ENCODE results near the gene POLN.

- no peak for TF ChIP-seq ZNF263 (CRISPR knock-in tag; IDR thresholded peaks at IDR 0.05; ENCODE audit: low read depth)
- no peak for TF ChIP-seq CTCF (IDR thresholded peaks at IDR 0.05)
- no peak for TF ChIP-seq NR1H2 (CRISPR knock-in tag; IDR thresholded peaks at IDR 0.05)
- TF ChIP-seq NFYB (CRISPR knock-in tag; conservative IDR thresholded peaks at IDR 0.05; ENCODE audit: low read depth): no peak
- TF ChIP-seq, protein P1, sequence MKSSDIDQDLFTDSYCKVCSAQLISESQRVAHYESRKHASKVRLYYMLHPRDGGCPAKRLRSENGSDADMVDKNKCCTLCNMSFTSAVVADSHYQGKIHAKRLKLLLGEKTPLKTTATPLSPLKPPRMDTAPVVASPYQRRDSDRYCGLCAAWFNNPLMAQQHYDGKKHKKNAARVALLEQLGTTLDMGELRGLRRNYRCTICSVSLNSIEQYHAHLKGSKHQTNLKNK (CRISPR knock-in tag; IDR thresholded peaks at IDR 0.05): no peak
- no peak for TF ChIP-seq SOX15 (CRISPR knock-in tag; IDR thresholded peaks at IDR 0.05)
- TF ChIP-seq, protein P2, sequence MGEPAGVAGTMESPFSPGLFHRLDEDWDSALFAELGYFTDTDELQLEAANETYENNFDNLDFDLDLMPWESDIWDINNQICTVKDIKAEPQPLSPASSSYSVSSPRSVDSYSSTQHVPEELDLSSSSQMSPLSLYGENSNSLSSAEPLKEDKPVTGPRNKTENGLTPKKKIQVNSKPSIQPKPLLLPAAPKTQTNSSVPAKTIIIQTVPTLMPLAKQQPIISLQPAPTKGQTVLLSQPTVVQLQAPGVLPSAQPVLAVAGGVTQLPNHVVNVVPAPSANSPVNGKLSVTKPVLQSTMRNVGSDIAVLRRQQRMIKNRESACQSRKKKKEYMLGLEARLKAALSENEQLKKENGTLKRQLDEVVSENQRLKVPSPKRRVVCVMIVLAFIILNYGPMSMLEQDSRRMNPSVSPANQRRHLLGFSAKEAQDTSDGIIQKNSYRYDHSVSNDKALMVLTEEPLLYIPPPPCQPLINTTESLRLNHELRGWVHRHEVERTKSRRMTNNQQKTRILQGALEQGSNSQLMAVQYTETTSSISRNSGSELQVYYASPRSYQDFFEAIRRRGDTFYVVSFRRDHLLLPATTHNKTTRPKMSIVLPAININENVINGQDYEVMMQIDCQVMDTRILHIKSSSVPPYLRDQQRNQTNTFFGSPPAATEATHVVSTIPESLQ (CRISPR knock-in tag; IDR thresholded peaks at IDR 0.05): no peak
- TF ChIP-seq CREB1 (CRISPR knock-in tag; IDR thresholded peaks at IDR 0.05): no peak
- no peak for TF ChIP-seq CBFB (CRISPR knock-in tag; IDR thresholded peaks at IDR 0.05; ENCODE audit: low read depth)
- no peak for TF ChIP-seq SP1 (CRISPR knock-in tag; conservative IDR thresholded peaks at IDR 0.05)
Measured at GRCh38 chr4:2025817-2026216, 216.1 kb downstream of the POLN start.

Data from WTC11 (cell line).